GM23338 (cell line): ENCODE data around the gene ADGRV1. TPM values are rescaled to one million over a fixed set of nuclear protein-coding genes. Genes with fewer than 3 reads are reported as not detected.

Source experiments
- ATAC-seq: fragments of 200-7000 bp; cut with Tn5 transposase; 3 replicates; pipeline ENCODE4 v1.9.1; 2020
- DNase-seq: peaks from one replicate; pipeline ENCODE4 v3.0.0-alpha.2; 2015; ENCODE audit warnings: low spot score
- H2AFZ ChIP-seq: fragments of 200-600 bp; sonication (generic); 2 replicates; pipeline ENCODE4 v1.8.0; 2016; ENCODE audit warnings: antibody characterized with exemption, mild to moderate bottlenecking, moderate library complexity
- H3F3A ChIP-seq: fragments of 200-600 bp; sonication (generic); replicated peaks from 2 replicates; pipeline ENCODE4 v1.8.0; 2017; ENCODE audit warnings: antibody characterized with exemption, mixed run types, low read depth
- H3K27ac ChIP-seq: fragments of 200-600 bp; sonication (generic); 2 replicates; pipeline ENCODE4 v1.6.1; 2016; ENCODE audit warnings: low read depth
- H3K27me3 ChIP-seq: fragments of 200-600 bp; sonication (generic); 2 replicates; pipeline ENCODE4 v1.8.0; 2016; ENCODE audit warnings: mild to moderate bottlenecking, mixed run types, moderate library complexity; ENCODE audit not compliant: insufficient read depth
- H3K36me3 ChIP-seq: fragments of 200-600 bp; sonication (generic); 2 replicates; pipeline ENCODE4 v1.8.0; 2016; ENCODE audit warnings: mild to moderate bottlenecking; ENCODE audit not compliant: insufficient read depth
- H3K4me1 ChIP-seq: fragments of 200-600 bp; sonication (generic); 2 replicates; pipeline ENCODE4 v1.8.0; 2016; ENCODE audit warnings: mild to moderate bottlenecking, moderate library complexity; ENCODE audit not compliant: insufficient read depth
- H3K4me2 ChIP-seq: fragments of 200-600 bp; sonication (generic); 2 replicates; pipeline ENCODE4 v1.7.1; 2017; ENCODE audit warnings: mixed run types
- H3K4me3 ChIP-seq: fragments of 200-600 bp; sonication (generic); 2 replicates; pipeline ENCODE4 v1.6.1; 2016; ENCODE audit warnings: mixed run types
- H3K79me2 ChIP-seq: fragments of 200-600 bp; sonication (generic); replicated peaks from 2 replicates; pipeline ENCODE4 v1.8.0; 2017; ENCODE audit warnings: mild to moderate bottlenecking; ENCODE audit not compliant: insufficient read depth
- H3K9me2 ChIP-seq: fragments of 200-600 bp; sonication (generic); 2 replicates; pipeline ENCODE4 v1.8.0; 2017; ENCODE audit not compliant: insufficient read depth
- H4K20me1 ChIP-seq: fragments of 200-600 bp; sonication (generic); replicated peaks from 2 replicates; pipeline ENCODE4 v1.8.0; 2017; ENCODE audit warnings: mild to moderate bottlenecking; ENCODE audit not compliant: insufficient read depth
- H3K27ac Mint-ChIP-seq: 2 replicates; pipeline ENCODE4 v1.8.0; 2020; ENCODE audit warnings: inconsistent platforms, mild to moderate bottlenecking, moderate library complexity, mixed read lengths
- H3K27me3 Mint-ChIP-seq: 3 replicates; pipeline ENCODE4 v1.8.0; 2022; ENCODE audit warnings: low read depth, mild to moderate bottlenecking, moderate library complexity, mixed read lengths, inconsistent platforms; ENCODE audit not compliant: insufficient read depth, poor library complexity
- H3K36me3 Mint-ChIP-seq: 3 replicates; pipeline ENCODE4 v1.8.0; 2021; ENCODE audit warnings: low read depth, mild to moderate bottlenecking, inconsistent platforms, moderate library complexity, mixed read lengths
- H3K4me1 Mint-ChIP-seq: 3 replicates; pipeline ENCODE4 v1.8.0; 2020; ENCODE audit warnings: mild to moderate bottlenecking, inconsistent platforms, mixed read lengths
- H3K4me3 Mint-ChIP-seq: 3 replicates; pipeline ENCODE4 v1.8.0; 2021; ENCODE audit warnings: moderate library complexity, mild to moderate bottlenecking, inconsistent platforms, mixed read lengths
- H3K9me3 Mint-ChIP-seq: 3 replicates; pipeline ENCODE4 v1.8.0; 2020; ENCODE audit warnings: moderate library complexity, mild to moderate bottlenecking, inconsistent platforms, mixed read lengths
- ETS1 ChIP-seq: IDR thresholded peaks from 2 replicates; pipeline ENCODE4 v1.6.1; 2016; ENCODE audit warnings: antibody characterized with exemption
- NANOG ChIP-seq: IDR thresholded peaks from 2 replicates; pipeline ENCODE4 v1.6.1; 2016; ENCODE audit warnings: antibody characterized with exemption, borderline replicate concordance
- STAT1 ChIP-seq: IDR thresholded peaks from one replicate; pipeline ENCODE4 v1.6.1; 2016; ENCODE audit warnings: antibody characterized with exemption; ENCODE audit not compliant: unreplicated experiment
- polyA plus RNA-seq: library from polyadenylated mRNA; unstranded; fragments of >200 nt; fragmentation: Nextera tagmentation; extraction: Ambion mirVana; gene quantifications from 2 replicates; pipeline ENCODE4 v1.2.1, GENCODE V29; 2016
- total RNA-seq: library from RNA; depleted of rRNA; stranded (reverse); fragments of >200 nt; shearing (Covaris generic); gene quantifications from 2 replicates; pipeline ENCODE4 v1.2.3, GENCODE V29; 2014
- TF ChIP-seq, protein P1 (sequence below): fragments of 250-450 bp; sonication (Bioruptor Pico); IDR thresholded peaks from 2 replicates; pipeline ENCODE4 v1.5.0; 2020; ENCODE audit warnings: mild to moderate bottlenecking, moderate library complexity

ADGRV1 gene
- total and polyA plus RNA-seq, 2 experiments from 2014 or later, result 46.1 to 149 TPM

- no peak for TF ChIP-seq ETS1
These were observed 69.9 kb downstream of the ADGRV1 start (continued) for GRCh38 chr5:90628492-90628891.

DNA sequence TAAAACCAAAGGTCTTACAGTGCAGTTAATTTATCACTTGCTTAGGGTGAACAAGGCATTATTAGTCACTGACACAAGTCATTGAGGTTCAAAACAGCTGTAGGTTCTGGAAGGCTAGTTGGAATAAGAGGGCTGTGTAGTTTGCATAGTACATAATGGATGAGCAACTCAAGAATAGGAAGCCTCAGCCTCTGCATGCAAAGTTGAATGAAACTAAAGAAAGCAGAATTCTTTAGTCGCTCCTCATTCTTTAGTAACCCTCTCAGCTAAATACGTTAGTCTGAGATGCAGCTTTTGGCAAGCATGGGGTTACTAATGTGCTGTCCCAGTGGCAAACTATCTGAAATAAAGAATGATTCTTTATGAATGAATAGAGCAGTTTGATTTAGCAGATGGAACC, 74.2 kb downstream of the ADGRV1 start:
- no peak overlapping the region for H3K4me3 ChIP-seq
- TF ChIP-seq STAT1 (no peak), NANOG (no peak)
- TF ChIP-seq, protein P1, sequence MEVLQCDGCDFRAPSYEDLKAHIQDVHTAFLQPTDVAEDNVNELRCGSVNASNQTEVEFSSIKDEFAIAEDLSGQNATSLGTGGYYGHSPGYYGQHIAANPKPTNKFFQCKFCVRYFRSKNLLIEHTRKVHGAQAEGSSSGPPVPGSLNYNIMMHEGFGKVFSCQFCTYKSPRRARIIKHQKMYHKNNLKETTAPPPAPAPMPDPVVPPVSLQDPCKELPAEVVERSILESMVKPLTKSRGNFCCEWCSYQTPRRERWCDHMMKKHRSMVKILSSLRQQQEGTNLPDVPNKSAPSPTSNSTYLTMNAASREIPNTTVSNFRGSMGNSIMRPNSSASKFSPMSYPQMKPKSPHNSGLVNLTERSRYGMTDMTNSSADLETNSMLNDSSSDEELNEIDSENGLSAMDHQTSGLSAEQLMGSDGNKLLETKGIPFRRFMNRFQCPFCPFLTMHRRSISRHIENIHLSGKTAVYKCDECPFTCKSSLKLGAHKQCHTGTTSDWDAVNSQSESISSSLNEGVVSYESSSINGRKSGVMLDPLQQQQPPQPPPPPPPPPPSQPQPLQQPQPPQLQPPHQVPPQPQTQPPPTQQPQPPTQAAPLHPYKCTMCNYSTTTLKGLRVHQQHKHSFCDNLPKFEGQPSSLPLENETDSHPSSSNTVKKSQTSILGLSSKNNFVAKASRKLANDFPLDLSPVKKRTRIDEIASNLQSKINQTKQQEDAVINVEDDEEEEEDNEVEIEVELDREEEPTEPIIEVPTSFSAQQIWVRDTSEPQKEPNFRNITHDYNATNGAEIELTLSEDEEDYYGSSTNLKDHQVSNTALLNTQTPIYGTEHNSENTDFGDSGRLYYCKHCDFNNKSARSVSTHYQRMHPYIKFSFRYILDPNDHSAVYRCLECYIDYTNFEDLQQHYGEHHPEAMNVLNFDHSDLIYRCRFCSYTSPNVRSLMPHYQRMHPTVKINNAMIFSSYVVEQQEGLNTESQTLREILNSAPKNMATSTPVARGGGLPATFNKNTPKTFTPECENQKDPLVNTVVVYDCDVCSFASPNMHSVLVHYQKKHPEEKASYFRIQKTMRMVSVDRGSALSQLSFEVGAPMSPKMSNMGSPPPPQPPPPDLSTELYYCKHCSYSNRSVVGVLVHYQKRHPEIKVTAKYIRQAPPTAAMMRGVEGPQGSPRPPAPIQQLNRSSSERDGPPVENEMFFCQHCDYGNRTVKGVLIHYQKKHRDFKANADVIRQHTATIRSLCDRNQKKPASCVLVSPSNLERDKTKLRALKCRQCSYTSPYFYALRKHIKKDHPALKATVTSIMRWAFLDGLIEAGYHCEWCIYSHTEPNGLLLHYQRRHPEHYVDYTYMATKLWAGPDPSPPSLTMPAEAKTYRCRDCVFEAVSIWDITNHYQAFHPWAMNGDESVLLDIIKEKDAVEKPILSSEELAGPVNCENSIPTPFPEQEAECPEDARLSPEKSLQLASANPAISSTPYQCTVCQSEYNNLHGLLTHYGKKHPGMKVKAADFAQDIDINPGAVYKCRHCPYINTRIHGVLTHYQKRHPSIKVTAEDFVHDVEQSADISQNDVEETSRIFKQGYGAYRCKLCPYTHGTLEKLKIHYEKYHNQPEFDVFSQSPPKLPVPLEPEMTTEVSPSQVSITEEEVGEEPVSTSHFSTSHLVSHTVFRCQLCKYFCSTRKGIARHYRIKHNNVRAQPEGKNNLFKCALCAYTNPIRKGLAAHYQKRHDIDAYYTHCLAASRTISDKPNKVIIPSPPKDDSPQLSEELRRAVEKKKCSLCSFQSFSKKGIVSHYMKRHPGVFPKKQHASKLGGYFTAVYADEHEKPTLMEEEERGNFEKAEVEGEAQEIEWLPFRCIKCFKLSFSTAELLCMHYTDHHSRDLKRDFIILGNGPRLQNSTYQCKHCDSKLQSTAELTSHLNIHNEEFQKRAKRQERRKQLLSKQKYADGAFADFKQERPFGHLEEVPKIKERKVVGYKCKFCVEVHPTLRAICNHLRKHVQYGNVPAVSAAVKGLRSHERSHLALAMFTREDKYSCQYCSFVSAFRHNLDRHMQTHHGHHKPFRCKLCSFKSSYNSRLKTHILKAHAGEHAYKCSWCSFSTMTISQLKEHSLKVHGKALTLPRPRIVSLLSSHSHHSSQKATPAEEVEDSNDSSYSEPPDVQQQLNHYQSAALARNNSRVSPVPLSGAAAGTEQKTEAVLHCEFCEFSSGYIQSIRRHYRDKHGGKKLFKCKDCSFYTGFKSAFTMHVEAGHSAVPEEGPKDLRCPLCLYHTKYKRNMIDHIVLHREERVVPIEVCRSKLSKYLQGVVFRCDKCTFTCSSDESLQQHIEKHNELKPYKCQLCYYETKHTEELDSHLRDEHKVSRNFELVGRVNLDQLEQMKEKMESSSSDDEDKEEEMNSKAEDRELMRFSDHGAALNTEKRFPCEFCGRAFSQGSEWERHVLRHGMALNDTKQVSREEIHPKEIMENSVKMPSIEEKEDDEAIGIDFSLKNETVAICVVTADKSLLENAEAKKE (CRISPR knock-in tag), result no peak
- H3K27me3 ChIP-seq, result no peaks in the 10 kb centered on the region
- DNase-seq (peak; percentile 25), ATAC-seq (peak; percentile 52; the same call in 2 of the 3 replicates)
- H3K36me3 Mint-ChIP-seq, result peaks cover 15% of the 10 kb centered on the region; the same call in 2 of the 3 replicates
- no peaks in the 10 kb centered on the region for H3K9me3 Mint-ChIP-seq
- H3K4me1 ChIP-seq, result peaks cover 13% of the 10 kb centered on the region
- H3K36me3 ChIP-seq, result peaks cover 5% of the 10 kb centered on the region; the same call in 1 of the 2 replicates
- 0 out of 2 replicates have a peak, but pooled peaks cover 4% of the 10 kb centered on the region for H3F3A ChIP-seq
- no peak overlapping the region for H2AFZ ChIP-seq
- H4K20me1 ChIP-seq, result no peaks in the 10 kb centered on the region
- H3K9me2 ChIP-seq, result no peaks in the 10 kb centered on the region
- H3K4me3 Mint-ChIP-seq, result no peak overlapping the region
- H3K27me3 Mint-ChIP-seq, result no peaks in the 10 kb centered on the region
- no peak overlapping the region for H3K27ac Mint-ChIP-seq
- peaks cover 20% of the 10 kb centered on the region for H3K4me1 Mint-ChIP-seq
- H3K79me2 ChIP-seq, result peaks cover 25% of the 10 kb centered on the region
- no peak overlapping the region for H3K4me2 ChIP-seq
- H3K27ac ChIP-seq, result peak overlapping the region; percentile 18; the same call in 1 of the 2 replicates
